Measurements from ENCODE around the gene CNPY2. TPM values are rescaled to one million over a fixed set of nuclear protein-coding genes. Genes with fewer than 3 reads are reported as not detected.

The CNPY2 gene
- total and polyA plus RNA-seq, 2 of the 13 experiments (the other 11 are each of a cell fraction or from before 2014, with no cell fraction given): 285 to 356 TPM

DNA sequence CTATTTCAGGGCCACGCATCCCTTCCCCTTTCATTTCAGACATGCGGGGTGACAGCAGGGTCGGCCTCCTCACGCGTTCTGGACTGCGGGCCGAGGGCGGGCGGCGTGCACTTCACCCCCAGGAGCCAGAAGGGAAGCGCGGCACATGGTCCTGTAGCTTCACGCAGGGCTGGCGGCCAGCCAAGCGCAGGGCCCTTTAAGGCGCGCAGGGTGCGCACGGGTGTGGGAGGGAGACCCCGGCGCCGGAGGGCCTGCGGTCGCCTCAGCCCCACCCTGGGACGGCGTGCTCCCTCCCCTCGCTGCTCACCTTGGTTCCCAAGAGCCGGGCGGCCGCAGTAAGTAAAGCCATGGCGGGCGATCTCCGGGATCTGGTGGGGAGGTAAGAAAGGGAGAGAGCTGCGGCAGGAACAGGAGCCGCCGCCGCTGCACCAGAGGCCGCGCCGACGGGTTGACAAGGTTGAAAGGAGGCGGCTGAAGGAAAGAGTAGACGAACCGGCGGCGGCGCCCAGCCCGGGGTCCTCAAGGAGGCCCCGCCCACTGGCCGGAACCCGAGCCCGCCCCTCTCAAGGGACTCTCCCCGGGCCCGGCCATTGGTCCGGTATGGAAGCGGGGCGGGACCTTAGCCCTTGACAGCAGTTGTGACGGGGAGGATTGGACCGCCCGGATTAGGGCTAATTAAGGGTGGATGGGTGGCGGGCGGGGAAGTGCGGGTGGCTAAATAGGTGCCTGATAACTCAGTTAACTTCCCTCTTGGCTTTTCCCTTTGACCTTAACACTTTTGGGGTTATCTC is 15.7 kb downstream of the CNPY2 start, which contains the start of gene CS (continued):
- TF ChIP-seq, protein P1, sequence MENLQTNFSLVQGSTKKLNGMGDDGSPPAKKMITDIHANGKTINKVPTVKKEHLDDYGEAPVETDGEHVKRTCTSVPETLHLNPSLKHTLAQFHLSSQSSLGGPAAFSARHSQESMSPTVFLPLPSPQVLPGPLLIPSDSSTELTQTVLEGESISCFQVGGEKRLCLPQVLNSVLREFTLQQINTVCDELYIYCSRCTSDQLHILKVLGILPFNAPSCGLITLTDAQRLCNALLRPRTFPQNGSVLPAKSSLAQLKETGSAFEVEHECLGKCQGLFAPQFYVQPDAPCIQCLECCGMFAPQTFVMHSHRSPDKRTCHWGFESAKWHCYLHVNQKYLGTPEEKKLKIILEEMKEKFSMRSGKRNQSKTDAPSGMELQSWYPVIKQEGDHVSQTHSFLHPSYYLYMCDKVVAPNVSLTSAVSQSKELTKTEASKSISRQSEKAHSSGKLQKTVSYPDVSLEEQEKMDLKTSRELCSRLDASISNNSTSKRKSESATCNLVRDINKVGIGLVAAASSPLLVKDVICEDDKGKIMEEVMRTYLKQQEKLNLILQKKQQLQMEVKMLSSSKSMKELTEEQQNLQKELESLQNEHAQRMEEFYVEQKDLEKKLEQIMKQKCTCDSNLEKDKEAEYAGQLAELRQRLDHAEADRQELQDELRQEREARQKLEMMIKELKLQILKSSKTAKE (CRISPR knock-in tag; IDR thresholded peaks at IDR 0.05; ENCODE audit: borderline replicate concordance): no peak
- 0 out of 2 replicates have a peak, but pooled peaks have one; percentile 55 for TF ChIP-seq WIZ (CRISPR knock-in tag; IDR thresholded peaks at IDR 0.05)
- TF ChIP-seq PAWR (CRISPR knock-in tag; IDR thresholded peaks at IDR 0.05; ENCODE audit: borderline replicate concordance): no peak
- TF ChIP-seq, protein P2, sequence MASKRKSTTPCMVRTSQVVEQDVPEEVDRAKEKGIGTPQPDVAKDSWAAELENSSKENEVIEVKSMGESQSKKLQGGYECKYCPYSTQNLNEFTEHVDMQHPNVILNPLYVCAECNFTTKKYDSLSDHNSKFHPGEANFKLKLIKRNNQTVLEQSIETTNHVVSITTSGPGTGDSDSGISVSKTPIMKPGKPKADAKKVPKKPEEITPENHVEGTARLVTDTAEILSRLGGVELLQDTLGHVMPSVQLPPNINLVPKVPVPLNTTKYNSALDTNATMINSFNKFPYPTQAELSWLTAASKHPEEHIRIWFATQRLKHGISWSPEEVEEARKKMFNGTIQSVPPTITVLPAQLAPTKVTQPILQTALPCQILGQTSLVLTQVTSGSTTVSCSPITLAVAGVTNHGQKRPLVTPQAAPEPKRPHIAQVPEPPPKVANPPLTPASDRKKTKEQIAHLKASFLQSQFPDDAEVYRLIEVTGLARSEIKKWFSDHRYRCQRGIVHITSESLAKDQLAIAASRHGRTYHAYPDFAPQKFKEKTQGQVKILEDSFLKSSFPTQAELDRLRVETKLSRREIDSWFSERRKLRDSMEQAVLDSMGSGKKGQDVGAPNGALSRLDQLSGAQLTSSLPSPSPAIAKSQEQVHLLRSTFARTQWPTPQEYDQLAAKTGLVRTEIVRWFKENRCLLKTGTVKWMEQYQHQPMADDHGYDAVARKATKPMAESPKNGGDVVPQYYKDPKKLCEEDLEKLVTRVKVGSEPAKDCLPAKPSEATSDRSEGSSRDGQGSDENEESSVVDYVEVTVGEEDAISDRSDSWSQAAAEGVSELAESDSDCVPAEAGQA (IDR thresholded peaks at IDR 0.05; ENCODE audit: low read depth): no peak
- TF ChIP-seq, protein P2 (CRISPR knock-in tag; IDR thresholded peaks at IDR 0.05; ENCODE audit: borderline replicate concordance): no peak
- TF ChIP-seq ZBTB3 (CRISPR knock-in tag; IDR thresholded peaks at IDR 0.05; ENCODE audit: borderline replicate concordance, low read depth): peak; percentile 63; the same call in 1 of the 2 replicates
- TF ChIP-seq MAFK (conservative IDR thresholded peaks at IDR 0.05 in 1 of 2, IDR thresholded peaks at IDR 0.05 in 1 of 2; ENCODE audit: low read length in 2 of 2): no peak
- TF ChIP-seq, protein P3, sequence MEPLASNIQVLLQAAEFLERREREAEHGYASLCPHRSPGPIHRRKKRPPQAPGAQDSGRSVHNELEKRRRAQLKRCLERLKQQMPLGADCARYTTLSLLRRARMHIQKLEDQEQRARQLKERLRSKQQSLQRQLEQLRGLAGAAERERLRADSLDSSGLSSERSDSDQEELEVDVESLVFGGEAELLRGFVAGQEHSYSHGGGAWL (CRISPR knock-in tag; IDR thresholded peaks at IDR 0.05): 0 out of 2 replicates have a peak, but pooled peaks have one; percentile 50
- no peak for TF ChIP-seq RFX5 (IDR thresholded peaks at IDR 0.05; ENCODE audit: low read depth, low read length)
- TF ChIP-seq ZNF713 (CRISPR knock-in tag; IDR thresholded peaks at IDR 0.05): no peak
- no peak for TF ChIP-seq MED13 (CRISPR knock-in tag; IDR thresholded peaks at IDR 0.05)
- peak; percentile 92 for TF ChIP-seq MYC (CRISPR knock-in tag; IDR thresholded peaks at IDR 0.05; ENCODE audit: borderline replicate concordance)
- TF ChIP-seq ZNF572 (CRISPR knock-in tag; IDR thresholded peaks at IDR 0.05): no peak
- TF ChIP-seq ZNF776 (CRISPR knock-in tag; IDR thresholded peaks at IDR 0.05): 0 out of 2 replicates have a peak, but pooled peaks have one; percentile 38
- TF ChIP-seq ARNTL (CRISPR knock-in tag; IDR thresholded peaks at IDR 0.05): peak; percentile 43; the same call in 1 of the 2 replicates
- TF ChIP-seq FOXC1 (CRISPR knock-in tag; IDR thresholded peaks at IDR 0.05; ENCODE audit: borderline replicate concordance): peak; percentile 53; the same call in 1 of the 2 replicates
- peak; percentile 71 for TF ChIP-seq MED8 (CRISPR knock-in tag; IDR thresholded peaks at IDR 0.05; ENCODE audit: insufficient replicate concordance)
- TF ChIP-seq ONECUT2 (CRISPR knock-in tag; IDR thresholded peaks at IDR 0.05): no peak
- 0 out of 2 replicates have a peak, but pooled peaks have one; percentile 29 for TF ChIP-seq ZNF547 (CRISPR knock-in tag; IDR thresholded peaks at IDR 0.05)
- TF ChIP-seq GATAD2A (CRISPR knock-in tag; IDR thresholded peaks at IDR 0.05): 0 out of 2 replicates have a peak, but pooled peaks have one; percentile 22
- TF ChIP-seq KLF9 (CRISPR knock-in tag; IDR thresholded peaks at IDR 0.05; ENCODE audit: low read depth): no peak; the same call in 1 of the 2 replicates
- no peak for TF ChIP-seq ZNF33A (CRISPR knock-in tag; IDR thresholded peaks at IDR 0.05; ENCODE audit: borderline replicate concordance)

Measured in HepG2 (cell line).